Effector CD8-positive, alpha-beta T cell (primary cell): ENCODE data around the gene ROPN1.

ENCODE experiments used
- DNase-seq: peaks from one replicate; lab custom pipeline; 2025; lab: John Stamatoyannopoulos, UW

Gene ROPN1

DNA sequence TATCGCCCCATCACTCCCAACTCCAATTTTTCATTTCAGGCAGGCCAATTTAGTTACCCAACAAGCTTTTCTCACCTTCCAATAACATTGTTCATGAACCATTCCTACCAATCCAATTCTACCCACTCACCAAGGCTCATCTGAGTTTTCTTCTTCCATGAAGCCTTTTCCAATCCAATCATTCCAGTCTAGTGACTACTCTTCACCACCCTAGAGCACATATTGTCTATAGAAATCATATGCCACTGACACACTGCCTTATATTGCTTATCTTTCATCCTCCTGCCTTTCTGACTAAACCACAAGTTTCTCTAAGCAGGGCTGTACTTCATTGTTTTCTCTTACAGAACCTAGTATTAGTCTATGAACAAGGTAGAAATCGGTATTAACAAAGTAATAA lies 42.3 kb downstream of the ROPN1 start:
- no peak for DNase-seq

DNA sequence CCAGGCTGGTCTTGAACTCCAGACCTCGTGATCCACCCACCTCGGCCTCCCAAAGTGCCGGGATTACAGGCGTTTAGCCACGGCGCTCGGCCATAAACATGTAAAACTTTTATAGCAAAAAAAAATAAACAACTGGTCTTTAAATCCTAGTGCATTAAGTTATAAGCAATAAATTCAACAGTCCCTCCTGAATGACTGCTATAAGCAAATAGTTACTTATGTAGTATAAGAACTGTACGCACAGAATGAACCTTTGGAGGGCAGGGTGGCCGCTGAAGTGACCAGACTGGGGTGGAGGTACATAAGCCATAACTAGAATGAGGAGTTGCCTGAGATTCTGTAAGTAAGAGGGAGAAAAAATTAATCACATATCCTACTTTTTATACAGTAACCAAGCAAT lies 43.5 kb downstream of the ROPN1 start:
- DNase-seq, result no peak

DNA sequence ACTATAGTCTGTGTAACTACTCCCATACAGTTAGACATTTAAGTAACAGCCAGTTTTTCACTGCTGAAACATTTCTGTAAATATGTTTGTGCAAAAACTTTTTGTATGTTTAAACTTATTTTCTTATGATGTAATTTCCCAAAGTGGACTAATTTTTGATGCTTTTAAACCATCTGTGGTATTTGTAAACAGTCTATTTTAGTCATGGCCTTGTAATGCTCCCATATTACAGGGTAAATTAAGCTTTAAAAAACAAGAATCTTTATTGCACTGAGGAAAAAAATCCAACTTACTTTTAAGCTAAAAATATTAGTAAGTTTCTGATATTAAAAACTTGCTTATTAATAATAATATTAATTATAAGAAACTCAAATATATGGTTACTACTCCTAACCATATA lies 44.4 kb downstream of the ROPN1 start:
- DNase-seq, result no peak

DNA sequence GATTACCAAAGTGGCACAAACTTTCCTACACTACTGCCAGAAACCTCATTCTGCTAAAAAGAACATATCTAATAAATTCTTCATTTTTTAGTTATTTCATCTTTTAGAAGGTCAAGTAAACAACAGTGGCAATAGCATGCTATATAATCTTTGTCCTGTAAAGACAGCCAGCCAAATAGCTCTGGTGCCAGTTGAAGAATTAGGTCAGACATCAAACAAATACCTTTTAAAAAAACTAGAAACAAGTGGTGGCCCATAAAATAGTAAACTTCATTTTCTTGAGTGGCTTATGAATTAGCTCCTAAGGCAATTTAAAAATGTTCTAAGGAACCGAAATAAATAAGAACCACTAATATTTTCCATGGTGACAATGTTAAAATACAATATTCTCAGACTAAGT lies 50.4 kb downstream of the ROPN1 start:
- no peak for DNase-seq

DNA sequence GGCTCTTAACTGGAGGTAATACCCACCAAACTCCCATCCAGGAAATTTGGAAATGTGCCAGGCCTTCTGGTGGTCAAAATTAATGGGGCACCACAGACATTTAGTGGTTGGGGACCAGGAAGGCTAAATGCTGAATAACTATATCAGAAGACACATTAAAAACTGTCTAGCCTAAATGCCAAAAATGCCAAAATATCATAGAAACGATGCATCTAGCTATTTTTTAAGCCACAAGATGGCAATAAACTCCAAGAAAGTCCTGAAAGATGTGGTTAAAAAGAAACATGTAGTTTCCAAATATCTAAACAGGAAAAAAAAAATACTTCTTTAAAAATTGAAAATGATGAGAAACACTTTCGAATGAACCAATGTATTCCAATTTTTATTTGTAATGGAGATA lies 50.8 kb downstream of the ROPN1 start:
- DNase-seq, result no peak

DNA sequence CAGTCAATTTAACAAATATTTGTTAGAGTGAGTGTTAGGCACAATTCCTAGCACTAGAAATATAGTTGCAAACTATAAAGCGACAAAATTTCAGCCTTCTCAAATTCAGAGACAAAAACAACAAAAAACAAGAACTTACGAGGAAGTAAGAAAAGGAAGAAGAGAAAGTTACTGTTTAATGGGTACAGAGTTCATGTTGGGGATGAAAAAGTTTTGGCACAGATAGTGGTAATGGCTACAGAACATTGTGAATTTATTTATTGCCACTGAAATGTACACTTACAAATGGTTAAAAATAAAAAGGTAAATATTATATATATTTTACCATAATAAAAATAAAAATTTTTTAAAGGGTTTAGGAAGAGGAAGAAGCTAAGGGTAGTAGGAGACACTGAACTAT lies 52.2 kb downstream of the ROPN1 start:
- no peak for DNase-seq

DNA sequence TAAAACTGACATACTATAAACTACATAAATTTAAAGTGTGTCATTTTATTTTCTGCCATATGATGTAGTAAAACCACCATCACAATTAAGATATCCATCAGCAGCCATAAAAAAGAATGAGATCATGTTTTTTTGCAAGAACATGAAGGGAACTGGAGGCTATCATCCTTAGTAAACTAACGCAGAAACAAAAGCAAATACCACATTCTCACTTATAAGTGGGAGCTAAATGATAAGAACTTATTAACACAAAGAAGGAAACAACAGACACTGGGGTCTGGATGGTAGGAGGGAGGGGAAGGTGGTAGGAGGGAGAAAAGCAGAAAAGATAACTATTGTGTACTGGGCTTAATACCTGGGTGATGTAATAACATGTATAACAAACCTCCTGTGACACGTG lies 55.5 kb downstream of the ROPN1 start:
- no peak for DNase-seq

DNA sequence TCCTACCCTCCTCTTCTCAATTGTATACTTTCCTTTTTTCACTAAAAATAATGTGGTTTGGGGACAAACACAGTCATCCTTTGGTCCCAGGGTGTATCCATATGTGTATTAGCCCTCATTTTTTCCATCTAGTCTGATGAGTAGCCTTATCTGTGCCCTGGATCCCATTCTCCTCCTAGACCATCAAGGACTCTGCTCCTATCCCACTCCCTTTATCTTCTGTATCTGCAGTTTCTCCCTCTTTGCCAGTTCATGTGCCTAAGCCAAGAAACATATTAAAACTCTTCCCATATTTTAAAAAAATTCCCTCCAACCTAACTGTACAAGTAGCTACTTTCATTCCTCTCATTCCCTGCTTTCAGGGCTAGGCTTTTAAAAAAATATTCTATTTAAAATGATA lies 56.1 kb downstream of the ROPN1 start:
- no peak for DNase-seq

DNA sequence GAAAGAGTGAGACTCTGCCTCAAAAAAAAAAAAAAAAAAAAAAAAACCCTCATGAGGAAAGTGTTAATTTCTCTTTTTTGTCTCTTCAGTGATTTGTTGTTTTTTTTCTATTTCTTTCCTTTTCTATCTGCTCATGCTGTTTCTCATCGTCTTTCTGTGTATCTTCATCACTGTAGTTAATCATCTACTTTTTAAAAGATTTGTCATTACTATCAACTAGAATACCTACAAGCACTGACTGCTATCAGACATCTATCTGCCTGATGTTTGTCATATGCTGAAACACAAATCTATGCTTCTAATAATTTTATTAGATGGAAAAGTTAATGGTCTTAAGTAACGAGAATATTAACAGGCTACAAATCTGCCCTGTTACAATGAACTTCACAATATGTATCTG lies 57.7 kb downstream of the ROPN1 start:
- no peak for DNase-seq

DNA sequence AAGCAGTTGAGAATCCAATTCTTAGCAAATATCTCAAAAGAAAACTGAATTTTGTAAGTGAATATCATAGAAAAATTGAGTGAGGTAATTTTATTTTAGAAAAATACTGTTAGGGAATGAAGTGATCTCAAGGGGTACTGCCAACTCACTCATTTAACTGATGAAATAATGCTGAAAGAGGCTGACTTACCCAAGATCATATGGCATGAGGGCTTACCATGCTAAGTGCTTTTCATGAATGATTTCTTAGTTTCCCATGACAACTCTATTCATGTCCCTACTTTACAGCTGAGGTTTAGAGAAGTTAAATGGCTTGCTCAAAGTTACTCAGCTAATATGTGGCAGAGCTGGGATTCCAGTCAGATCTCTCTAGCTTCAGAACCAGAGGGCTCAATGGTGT lies 61.5 kb downstream of the ROPN1 start:
- DNase-seq, result no peak

DNA sequence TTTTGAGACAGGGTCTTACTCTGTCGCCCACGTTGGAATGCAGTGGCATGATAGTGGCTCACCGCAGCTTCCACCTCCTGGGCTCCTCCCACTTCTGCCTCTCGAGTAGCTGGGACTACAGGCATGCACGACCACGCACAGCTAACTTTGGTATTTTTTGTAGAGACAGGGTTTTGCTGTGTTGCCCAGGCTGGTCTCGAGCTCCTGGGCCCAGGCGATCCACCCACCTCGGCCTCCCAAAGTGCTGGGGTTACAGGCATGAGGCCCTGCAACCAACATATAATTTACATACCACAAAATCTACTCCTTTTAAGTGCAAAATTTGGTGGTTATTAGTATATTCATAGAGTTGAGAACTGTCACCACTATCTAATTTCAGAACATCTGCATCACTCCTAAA lies 62.6 kb downstream of the ROPN1 start:
- no peak for DNase-seq

DNA sequence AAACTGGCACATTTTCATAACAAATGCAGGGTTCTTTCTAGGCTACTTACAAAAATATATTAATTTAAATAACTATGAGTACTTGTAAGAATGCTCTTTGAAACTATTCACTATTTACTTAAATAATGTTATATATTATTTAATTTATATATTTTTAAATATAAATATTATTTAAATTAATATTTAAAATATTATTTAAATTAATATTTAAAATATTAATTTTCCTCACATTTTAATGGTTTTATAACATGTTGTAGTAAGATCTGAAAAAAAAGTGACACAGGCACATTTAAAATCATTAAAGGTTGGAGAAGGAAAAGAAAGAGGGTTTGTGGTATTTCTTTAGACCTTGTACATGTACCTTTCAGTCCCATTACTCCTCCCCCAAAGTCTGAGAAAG lies 65.5 kb downstream of the ROPN1 start:
- no peak for DNase-seq

DNA sequence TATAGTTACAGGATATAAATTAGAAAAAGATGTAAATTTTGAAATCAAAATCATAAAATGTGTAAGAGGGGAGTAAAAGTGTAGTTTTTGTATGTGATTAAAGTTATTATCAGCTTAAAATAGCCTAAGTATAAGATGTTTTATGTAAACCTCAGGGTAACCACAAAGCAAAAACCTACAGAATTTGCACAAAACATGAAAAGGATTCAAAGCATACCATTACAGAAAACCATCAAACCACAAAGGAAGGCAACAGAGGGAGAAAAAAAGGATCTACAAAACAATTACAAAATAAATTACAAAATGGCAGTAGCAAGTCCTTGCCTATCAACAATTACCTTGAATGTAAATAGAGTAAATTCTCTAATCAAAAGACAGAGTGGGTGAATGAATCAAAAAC lies 71.1 kb downstream of the ROPN1 start:
- no peak for DNase-seq

DNA sequence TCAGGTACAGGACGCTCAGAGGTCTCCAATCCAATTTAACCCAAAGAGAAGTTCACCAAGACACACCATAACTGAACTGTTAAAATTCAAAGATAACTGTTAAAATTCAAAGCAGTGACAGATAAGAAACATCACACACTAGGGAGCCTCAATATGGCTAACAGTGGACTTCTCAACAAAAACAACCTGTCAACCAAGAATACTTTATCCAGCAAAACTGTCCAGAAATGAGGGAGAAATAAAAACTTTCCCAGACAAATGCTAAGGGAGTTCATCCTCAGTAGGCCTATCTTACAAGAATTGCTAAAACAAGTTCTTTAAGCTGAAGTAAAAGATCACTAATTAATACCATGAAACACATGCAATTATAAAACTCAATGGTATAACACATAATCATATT lies 71.5 kb downstream of the ROPN1 start:
- DNase-seq, result no peak

DNA sequence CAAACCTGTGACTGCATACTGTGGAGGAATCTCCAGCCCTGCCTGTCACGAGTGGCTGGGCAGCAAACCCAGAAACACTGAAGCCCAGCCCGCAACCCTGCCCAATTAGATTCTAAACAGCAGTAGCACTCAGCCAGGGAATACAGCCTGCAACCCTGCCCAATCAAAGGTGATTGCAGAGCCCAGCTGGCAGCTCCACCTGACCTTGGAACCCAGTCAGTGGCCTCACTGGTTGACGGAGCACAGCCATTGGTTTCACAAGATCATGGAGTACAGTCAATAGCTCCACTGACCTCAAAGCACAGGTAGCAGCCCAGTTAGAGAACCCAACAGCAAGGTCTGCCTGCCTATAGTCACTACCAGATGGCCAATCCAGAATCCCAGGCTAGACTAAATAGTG lies 72.6 kb downstream of the ROPN1 start:
- no peak for DNase-seq
